VCaP (cell line): ENCODE data around the gene PANK4.

Source experiments
- H3K27ac ChIP-seq: fragments of 450-650 bp; 2 replicates; pipeline ENCODE4 v1.5.1; 2017
- CTCF ChIP-seq: fragments of 450-650 bp; conservative IDR thresholded peaks from 2 replicates; pipeline ENCODE4 v1.5.1; 2017; ENCODE audit warnings: mild to moderate bottlenecking, moderate library complexity

PANK4 gene

GRCh38 chr1:2548068-2548589 lies 21.7 kb upstream of the PANK4 start:
- H3K27ac ChIP-seq: peak overlapping the region; percentile 99
- peak; percentile 98 for TF ChIP-seq CTCF

- H3K27ac ChIP-seq: peak overlapping the region; percentile 99
- no peak for TF ChIP-seq CTCF
These were observed 21.0 kb upstream of the PANK4 start for GRCh38 chr1:2547210-2548067.

GRCh38 chr1:2546515-2547209 lies 20.3 kb upstream of the PANK4 start:
- H3K27ac ChIP-seq: peak overlapping the region; percentile 99
- no peak; the same call in 1 of the 2 replicates for TF ChIP-seq CTCF

- peak overlapping the region; percentile 99 for H3K27ac ChIP-seq
- no peak for TF ChIP-seq CTCF
These were observed 19.5 kb upstream of the PANK4 start for GRCh38 chr1:2545754-2546514.

- H3K27ac ChIP-seq: peak overlapping the region; percentile 99
- TF ChIP-seq CTCF: no peak
These were observed 18.7 kb upstream of the PANK4 start for GRCh38 chr1:2544875-2545640.

GRCh38 chr1:2544093-2544874 lies 17.9 kb upstream of the PANK4 start:
- TF ChIP-seq CTCF: no peak
- peak overlapping the region; percentile 99; the same call in 1 of the 2 replicates for H3K27ac ChIP-seq
